HEK293 (cell line): ENCODE results near the gene DACT3.

Experiments used
- OVOL3 ChIP-seq: fragments of 450-650 bp; formaldehyde crosslinking; IDR thresholded peaks from 2 replicates; pipeline ENCODE4 v1.5.1; 2016; ENCODE audit warnings: missing biosample characterization, missing genetic modification characterization
- YY2 ChIP-seq: fragments of 450-650 bp; formaldehyde crosslinking; IDR thresholded peaks from 2 replicates; pipeline ENCODE4 v1.5.1; 2016; ENCODE audit warnings: missing biosample characterization, missing genetic modification characterization
- ZBTB26 ChIP-seq: fragments of 450-650 bp; formaldehyde crosslinking; optimal IDR thresholded peaks from 2 replicates; pipeline ENCODE3; 2016; ENCODE audit warnings: missing biosample characterization, mild to moderate bottlenecking, missing genetic modification characterization
- ZBTB7A ChIP-seq: fragments of 450-650 bp; formaldehyde crosslinking; IDR thresholded peaks from 2 replicates; pipeline ENCODE4 v1.5.1; 2016; ENCODE audit warnings: low read depth, missing biosample characterization, missing genetic modification characterization
- ZFP41 ChIP-seq: fragments of 450-650 bp; formaldehyde crosslinking; IDR thresholded peaks from 2 replicates; pipeline ENCODE4 v1.5.1; 2016; ENCODE audit warnings: missing biosample characterization, missing genetic modification characterization, borderline replicate concordance
- ZNF112 ChIP-seq: fragments of 450-650 bp; formaldehyde crosslinking; IDR thresholded peaks from 2 replicates; pipeline ENCODE4 v1.5.0; 2017; ENCODE audit warnings: missing biosample characterization, missing genetic modification characterization
- ZNF121 ChIP-seq: fragments of 450-650 bp; formaldehyde crosslinking; IDR thresholded peaks from 2 replicates; pipeline ENCODE4 v1.5.1; 2016; ENCODE audit warnings: missing biosample characterization, missing genetic modification characterization
- ZNF16 ChIP-seq: fragments of 450-650 bp; formaldehyde crosslinking; IDR thresholded peaks from 2 replicates; pipeline ENCODE4 v1.5.1; 2016; ENCODE audit warnings: low read depth, missing biosample characterization, missing genetic modification characterization
- ZNF248 ChIP-seq: fragments of 450-650 bp; formaldehyde crosslinking; IDR thresholded peaks from 2 replicates; pipeline ENCODE4 v1.5.1; 2017; ENCODE audit warnings: missing biosample characterization, missing genetic modification characterization
- ZNF335 ChIP-seq: fragments of 450-650 bp; formaldehyde crosslinking; conservative IDR thresholded peaks from 2 replicates; pipeline ENCODE4 v1.5.1; 2016; ENCODE audit warnings: missing biosample characterization, missing genetic modification characterization
- ZNF354C ChIP-seq: fragments of 450-650 bp; formaldehyde crosslinking; IDR thresholded peaks from 2 replicates; pipeline ENCODE4 v1.5.1; 2016; ENCODE audit warnings: missing biosample characterization, missing genetic modification characterization, low read depth, borderline replicate concordance
- ZNF433 ChIP-seq: fragments of 450-650 bp; formaldehyde crosslinking; IDR thresholded peaks from 2 replicates; pipeline ENCODE4 v1.5.1; 2016; ENCODE audit warnings: missing biosample characterization, missing genetic modification characterization, low read depth
- ZNF521 ChIP-seq: fragments of 450-650 bp; formaldehyde crosslinking; IDR thresholded peaks from 2 replicates; pipeline ENCODE4 v1.5.1; 2017; ENCODE audit warnings: missing biosample characterization, mild to moderate bottlenecking, missing genetic modification characterization
- ZNF626 ChIP-seq: fragments of 450-650 bp; sonication (Bioruptor Pico); formaldehyde crosslinking; IDR thresholded peaks from 2 replicates; pipeline ENCODE4 v1.5.1; 2018; ENCODE audit warnings: missing biosample characterization, missing genetic modification characterization, inconsistent platforms
- ZNF660 ChIP-seq: fragments of 450-650 bp; IDR thresholded peaks from 2 replicates; pipeline ENCODE4 v1.5.1; 2018; ENCODE audit warnings: missing biosample characterization, mild to moderate bottlenecking, missing genetic modification characterization
- ZNF776 ChIP-seq: fragments of 450-650 bp; formaldehyde crosslinking; IDR thresholded peaks from 2 replicates; pipeline ENCODE4 v1.5.0; 2017; ENCODE audit warnings: missing biosample characterization, missing genetic modification characterization, borderline replicate concordance
- ZSCAN4 ChIP-seq: fragments of 450-650 bp; formaldehyde crosslinking; IDR thresholded peaks from 2 replicates; pipeline ENCODE4 v1.5.1; 2017; ENCODE audit warnings: missing biosample characterization, missing genetic modification characterization
- TF ChIP-seq, protein P1 (sequence below): fragments of 450-650 bp; formaldehyde crosslinking; conservative IDR thresholded peaks from 2 replicates; pipeline ENCODE4 v1.5.1; 2016; ENCODE audit warnings: low read depth, missing biosample characterization, missing genetic modification characterization
- TF ChIP-seq, protein P2 (sequence below): fragments of 450-650 bp; IDR thresholded peaks from 2 replicates; pipeline ENCODE4 v1.5.1; 2018; ENCODE audit warnings: missing biosample characterization, missing genetic modification characterization

Gene DACT3

GRCh38 chr19:46600384-46601317 is 60.3 kb downstream of the DACT3 start (continued):
- TF ChIP-seq ZNF335 (tag by site-specific recombination) (peak; percentile 92), ZNF521 (tag by site-specific recombination) (no peak), ZBTB26 (tag by site-specific recombination) (peak; percentile 100), ZSCAN4 (peak; percentile 55; the same call in 1 of the 2 replicates), ZNF626 (tag by site-specific recombination) (no peak; the same call in 1 of the 2 replicates), ZNF112 (tag by site-specific recombination) (no peak), ZNF776 (tag by site-specific recombination) (no peak), YY2 (tag by site-specific recombination) (peak; percentile 93), ZFP41 (tag by site-specific recombination) (no peak), ZNF660 (tag by site-specific recombination) (peak; percentile 94), ZNF248 (tag by site-specific recombination) (no peak), ZBTB7A (tag by site-specific recombination) (peak; percentile 87), ZNF433 (tag by site-specific recombination) (no peak), OVOL3 (peak; percentile 74; the same call in 1 of the 2 replicates), ZNF121 (tag by site-specific recombination) (peak; percentile 39; the same call in 1 of the 2 replicates), ZNF354C (tag by site-specific recombination) (no peak), ZNF16 (tag by site-specific recombination) (no peak)
- TF ChIP-seq, protein P1, sequence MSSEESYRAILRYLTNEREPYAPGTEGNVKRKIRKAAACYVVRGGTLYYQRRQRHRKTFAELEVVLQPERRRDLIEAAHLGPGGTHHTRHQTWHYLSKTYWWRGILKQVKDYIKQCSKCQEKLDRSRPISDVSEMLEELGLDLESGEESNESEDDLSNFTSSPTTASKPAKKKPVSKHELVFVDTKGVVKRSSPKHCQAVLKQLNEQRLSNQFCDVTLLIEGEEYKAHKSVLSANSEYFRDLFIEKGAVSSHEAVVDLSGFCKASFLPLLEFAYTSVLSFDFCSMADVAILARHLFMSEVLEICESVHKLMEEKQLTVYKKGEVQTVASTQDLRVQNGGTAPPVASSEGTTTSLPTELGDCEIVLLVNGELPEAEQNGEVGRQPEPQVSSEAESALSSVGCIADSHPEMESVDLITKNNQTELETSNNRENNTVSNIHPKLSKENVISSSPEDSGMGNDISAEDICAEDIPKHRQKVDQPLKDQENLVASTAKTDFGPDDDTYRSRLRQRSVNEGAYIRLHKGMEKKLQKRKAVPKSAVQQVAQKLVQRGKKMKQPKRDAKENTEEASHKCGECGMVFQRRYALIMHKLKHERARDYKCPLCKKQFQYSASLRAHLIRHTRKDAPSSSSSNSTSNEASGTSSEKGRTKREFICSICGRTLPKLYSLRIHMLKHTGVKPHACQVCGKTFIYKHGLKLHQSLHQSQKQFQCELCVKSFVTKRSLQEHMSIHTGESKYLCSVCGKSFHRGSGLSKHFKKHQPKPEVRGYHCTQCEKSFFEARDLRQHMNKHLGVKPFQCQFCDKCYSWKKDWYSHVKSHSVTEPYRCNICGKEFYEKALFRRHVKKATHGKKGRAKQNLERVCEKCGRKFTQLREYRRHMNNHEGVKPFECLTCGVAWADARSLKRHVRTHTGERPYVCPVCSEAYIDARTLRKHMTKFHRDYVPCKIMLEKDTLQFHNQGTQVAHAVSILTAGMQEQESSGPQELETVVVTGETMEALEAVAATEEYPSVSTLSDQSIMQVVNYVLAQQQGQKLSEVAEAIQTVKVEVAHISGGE, result 0 out of 2 replicates have a peak, but pooled peaks have one; percentile 15
- TF ChIP-seq, protein P2, sequence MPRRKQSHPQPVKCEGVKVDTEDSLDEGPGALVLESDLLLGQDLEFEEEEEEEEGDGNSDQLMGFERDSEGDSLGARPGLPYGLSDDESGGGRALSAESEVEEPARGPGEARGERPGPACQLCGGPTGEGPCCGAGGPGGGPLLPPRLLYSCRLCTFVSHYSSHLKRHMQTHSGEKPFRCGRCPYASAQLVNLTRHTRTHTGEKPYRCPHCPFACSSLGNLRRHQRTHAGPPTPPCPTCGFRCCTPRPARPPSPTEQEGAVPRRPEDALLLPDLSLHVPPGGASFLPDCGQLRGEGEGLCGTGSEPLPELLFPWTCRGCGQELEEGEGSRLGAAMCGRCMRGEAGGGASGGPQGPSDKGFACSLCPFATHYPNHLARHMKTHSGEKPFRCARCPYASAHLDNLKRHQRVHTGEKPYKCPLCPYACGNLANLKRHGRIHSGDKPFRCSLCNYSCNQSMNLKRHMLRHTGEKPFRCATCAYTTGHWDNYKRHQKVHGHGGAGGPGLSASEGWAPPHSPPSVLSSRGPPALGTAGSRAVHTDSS (tag by site-specific recombination), result peak; percentile 34; the same call in 1 of the 2 replicates
- TF ChIP-seq, all 188 proteins: peak for 89
